HG03196 (cell line): ENCODE results near the gene PTPRN2.
"Not testable (repeated sequence)": the region's sequence is repeated elsewhere in the genome, so short reads cannot be mapped to it uniquely, and the experiment has no call there.

ENCODE experiments used
- ATAC-seq: cut with Tn5 transposase; IDR thresholded peaks from one replicate; pipeline ENCODE4 v1.9.1; 2021; ENCODE audit not compliant: unreplicated experiment

The PTPRN2 gene

DNA sequence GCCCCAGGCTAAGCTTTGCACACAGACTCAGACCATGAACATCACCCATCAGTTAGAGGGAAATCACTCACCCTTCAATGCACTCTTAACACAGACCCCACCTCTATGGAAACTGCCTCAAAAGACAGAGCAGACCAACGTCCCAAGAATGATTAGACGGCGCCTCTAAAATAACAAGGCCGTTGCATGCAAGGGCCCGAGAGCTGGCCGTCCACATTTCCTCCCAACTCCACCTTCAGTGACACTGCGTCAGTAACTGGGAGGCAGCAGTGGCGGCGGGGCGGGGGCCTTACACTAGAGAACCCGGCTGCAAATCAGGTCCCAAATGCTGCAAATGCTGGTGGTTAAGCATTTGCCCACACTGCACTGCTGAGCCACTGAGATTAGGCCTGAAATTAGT is 115.0 kb downstream of the PTPRN2 start:
- ATAC-seq = no peak

- ATAC-seq = no peak
Observed at GRCh38 chr7:158471716-158472115, 115.9 kb downstream of the PTPRN2 start.

DNA sequence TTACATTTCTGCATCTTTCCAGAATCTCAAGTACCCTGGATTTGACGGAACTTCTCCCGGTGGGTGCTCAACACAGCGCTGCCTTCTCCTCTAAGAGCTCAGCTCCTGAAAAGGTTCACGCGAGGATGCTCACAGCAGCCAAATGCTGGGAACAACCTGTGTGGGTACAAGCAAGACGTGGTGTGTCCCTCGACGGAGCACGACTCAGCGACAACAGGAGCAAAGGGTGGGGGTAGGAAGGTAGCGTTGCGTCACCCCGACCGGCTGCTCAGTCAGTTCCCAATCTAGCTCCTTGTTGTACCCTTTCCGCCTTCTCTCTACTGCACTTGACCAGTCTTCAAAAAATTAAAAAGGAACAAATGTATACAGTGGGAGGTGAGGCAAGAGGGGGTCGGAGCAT is 117.3 kb downstream of the PTPRN2 start:
- ATAC-seq = no peak

GRCh38 chr7:158469396-158470051 is 118.1 kb downstream of the PTPRN2 start:
- ATAC-seq = no peak

DNA sequence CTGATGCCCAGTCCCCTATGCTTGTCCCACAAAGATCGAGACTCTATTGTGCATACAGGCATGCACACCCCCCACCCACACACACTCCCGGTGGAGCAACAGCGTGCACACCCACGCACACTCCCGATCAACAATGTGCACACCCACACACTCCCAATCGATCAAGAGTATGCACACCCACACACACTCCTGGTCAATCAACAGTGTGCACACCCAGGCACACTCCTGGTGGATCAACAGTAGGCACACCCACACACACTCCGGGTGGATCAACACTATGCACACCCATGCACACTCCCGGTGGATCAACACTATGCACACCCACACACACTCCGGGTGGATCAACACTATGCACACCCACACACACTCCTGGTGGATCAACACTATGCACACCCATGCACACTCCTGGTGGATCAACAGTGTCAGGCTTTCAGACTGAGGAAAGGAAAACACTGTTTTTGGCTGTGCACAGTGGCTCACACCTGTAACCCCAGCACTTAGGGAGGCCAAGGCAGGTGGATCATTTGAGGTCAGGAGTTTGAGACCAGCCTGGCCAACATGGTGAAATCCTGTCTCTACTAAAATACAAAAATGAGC is 118.8 kb downstream of the PTPRN2 start:
- ATAC-seq = no peak

- ATAC-seq = no peak
Observed at GRCh38 chr7:158468181-158468580, 119.4 kb downstream of the PTPRN2 start.

GRCh38 chr7:158467562-158467961 is 120.1 kb downstream of the PTPRN2 start:
- no peak for ATAC-seq

GRCh38 chr7:158463317-158463716 is 124.3 kb downstream of the PTPRN2 start:
- no peak for ATAC-seq

DNA sequence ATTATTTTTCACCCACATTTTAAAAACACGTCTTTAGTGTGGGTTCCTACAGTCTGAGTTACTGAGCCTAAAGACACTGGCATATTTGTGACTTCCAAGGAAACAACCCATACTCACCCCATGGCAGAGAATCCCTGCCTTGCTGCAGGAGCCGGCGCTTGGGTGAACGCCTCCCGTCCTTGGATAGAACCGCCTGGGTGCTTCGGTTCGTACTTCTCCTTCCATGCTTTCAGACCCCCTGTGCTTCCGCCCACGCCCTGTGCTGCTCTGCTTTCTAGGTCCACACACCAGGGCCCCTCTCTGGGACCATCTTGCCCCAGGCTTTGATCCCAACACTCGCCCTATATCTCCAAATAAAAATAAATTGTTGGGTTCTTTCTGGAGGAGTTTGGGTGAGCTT is 125.8 kb downstream of the PTPRN2 start:
- ATAC-seq = no peak

DNA sequence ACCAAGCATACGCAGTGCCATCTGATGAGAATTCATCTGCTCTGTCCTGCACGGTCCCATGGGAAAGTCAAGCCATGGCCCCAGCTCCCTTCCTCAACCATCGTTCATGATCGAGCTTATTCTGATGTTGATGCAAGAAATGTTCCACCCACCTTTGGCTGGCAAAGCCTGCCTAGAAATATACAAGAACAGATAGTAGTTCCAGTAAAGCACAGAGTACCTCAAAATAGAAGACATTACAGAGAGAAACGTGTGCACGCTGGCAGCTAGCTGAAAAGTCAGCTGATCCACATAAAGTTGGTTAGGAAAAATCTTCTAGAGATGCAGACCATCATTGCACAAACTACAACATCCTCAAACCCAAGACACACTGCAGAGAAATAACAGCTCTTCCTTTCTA is 127.0 kb downstream of the PTPRN2 start:
- ATAC-seq = no peak

- ATAC-seq = no peak
Observed at GRCh38 chr7:158458716-158459282, 128.8 kb downstream of the PTPRN2 start.

DNA sequence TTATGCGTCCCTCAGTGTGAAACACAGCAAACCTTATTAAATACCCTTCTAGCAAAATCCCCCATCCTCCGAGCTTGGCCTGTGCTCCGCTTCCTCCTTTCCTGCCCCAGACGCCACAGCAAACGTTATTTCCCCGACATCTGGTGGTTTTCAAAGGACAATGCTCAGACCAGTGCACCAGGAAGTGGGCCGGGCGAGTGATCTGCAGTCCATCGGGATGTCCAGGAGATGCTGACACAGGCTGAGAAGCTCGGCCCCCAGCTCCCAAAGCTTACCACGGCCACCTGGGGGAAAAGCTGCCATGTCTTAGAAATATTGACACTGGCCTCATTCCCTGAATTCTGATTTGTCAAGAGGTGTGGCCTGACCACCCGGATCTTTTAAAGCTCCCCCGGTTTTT is 129.5 kb downstream of the PTPRN2 start:
- ATAC-seq = no peak

GRCh38 chr7:158457586-158457985 is 130.0 kb downstream of the PTPRN2 start:
- ATAC-seq = not testable (repeated sequence)

- ATAC-seq = no peak
Observed at GRCh38 chr7:158454631-158455030, 133.0 kb downstream of the PTPRN2 start.

DNA sequence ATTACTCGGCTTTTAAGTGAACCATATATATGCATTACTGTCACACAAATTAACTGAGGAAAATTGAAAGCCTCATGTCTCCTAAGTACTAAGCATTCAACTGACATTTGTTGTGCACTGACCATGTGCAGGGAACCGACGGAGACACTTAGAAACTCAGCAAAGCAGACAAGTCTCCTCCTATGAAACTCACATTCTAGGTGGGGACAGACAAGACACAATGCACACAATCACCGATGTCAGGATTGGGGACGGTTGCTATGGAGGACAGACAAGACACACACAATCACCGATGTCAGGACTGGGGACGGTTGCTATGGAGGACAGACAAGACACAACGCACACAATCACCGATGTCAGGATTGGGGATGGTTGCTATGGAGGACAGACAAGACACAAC is 134.0 kb downstream of the PTPRN2 start:
- no peak for ATAC-seq

- no peak for ATAC-seq
Observed at GRCh38 chr7:158452331-158452730, 135.3 kb downstream of the PTPRN2 start.

- no peak for ATAC-seq
Observed at GRCh38 chr7:158450476-158451124, 137.0 kb downstream of the PTPRN2 start.

GRCh38 chr7:158449942-158450341 is 137.7 kb downstream of the PTPRN2 start:
- ATAC-seq = no peak

DNA sequence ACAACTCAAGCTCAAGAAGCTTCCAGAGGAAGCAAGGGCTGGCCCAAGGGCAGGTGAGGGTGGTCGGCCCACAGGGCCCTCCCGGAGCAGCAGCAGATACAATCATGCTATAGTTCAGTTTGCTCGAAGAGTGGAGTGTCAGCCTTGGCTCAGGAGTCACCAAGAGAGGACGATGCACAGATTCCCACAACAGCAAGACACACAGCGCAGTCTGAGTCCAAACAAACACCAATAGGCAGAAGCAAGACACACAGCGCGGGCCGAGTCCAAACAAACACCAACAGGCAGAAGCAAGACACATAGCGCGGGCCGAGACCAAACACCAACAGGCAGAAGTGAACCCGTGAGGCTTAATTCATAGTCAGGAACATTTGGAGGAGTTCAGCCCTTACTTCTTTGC is 138.4 kb downstream of the PTPRN2 start:
- ATAC-seq = no peak

DNA sequence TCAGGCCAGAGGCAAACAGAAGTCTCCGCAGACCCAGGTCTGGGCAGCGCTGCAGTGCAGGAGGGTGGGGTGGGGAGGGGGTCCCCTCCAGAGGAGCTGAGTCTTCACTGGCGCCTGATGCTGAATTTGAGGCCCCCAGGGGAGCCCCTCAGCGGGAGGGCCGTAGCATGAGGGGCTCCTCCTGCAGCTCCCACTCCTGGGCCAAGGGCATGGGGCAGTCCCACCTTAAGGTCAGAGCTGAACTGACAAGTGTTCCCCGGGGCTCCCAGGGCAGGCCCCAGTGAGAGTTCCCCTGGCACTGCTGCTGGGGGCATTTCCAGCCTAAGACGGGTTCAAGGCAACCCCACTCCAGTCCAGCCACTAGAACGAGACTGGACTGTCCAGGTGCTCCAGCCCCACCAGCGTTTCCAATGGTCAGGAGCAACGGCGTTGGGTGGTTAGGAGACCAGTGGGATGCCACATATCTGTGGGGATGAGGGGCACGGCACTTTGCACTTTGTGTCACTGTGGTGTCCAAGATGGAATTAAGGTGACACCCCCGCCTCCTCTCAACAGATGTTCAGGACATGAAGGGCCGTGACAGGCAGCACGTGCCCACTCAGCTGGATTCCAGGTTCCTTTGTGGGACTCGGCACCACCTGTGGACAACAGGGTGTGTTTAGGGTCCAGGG is 139.1 kb downstream of the PTPRN2 start:
- ATAC-seq = no peak

- ATAC-seq = no peak
Observed at GRCh38 chr7:158447506-158448171, 140.0 kb downstream of the PTPRN2 start.
